ENCODE measurements around the gene NTM.

- TF ChIP-seq HDAC6 (IDR thresholded peaks at IDR 0.05; ENCODE audit: low read depth, low read length): no peak
- TF ChIP-seq CTCF (IDR thresholded peaks at IDR 0.05; ENCODE audit: control extremely low read depth in 1 of 3, insufficient read depth in 1 of 3, low read depth in 1 of 3, low read length in 3 of 3): no peak
- TF ChIP-seq, protein P1, sequence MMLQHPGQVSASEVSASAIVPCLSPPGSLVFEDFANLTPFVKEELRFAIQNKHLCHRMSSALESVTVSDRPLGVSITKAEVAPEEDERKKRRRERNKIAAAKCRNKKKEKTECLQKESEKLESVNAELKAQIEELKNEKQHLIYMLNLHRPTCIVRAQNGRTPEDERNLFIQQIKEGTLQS (IDR thresholded peaks at IDR 0.05; ENCODE audit: insufficient read depth, low read depth, low read length): no peak
- no peak for TF ChIP-seq ATF2 (IDR thresholded peaks at IDR 0.05; ENCODE audit: low read length)
- TF ChIP-seq BCL11A (IDR thresholded peaks at IDR 0.05; ENCODE audit: low read depth in 2 of 2, low read length in 2 of 2): no peak
Observed at GRCh38 chr11:131614631-131615030, 244.2 kb downstream of the NTM start.
